Fibroblast of peridontal ligament (primary cell): Measurements from ENCODE around the gene STK11IP.

Experiments
- DNase-seq: peaks from one replicate; pipeline ENCODE4 v3.0.0-alpha.2; 2010; ENCODE audit errors: extremely low read depth

Gene STK11IP

GRCh38 chr2:219581346-219581745 is 16.3 kb upstream of the STK11IP start:
- no peak for DNase-seq

- DNase-seq: no peak
Measured at GRCh38 chr2:219591091-219591490, 6.6 kb upstream of the STK11IP start.

- DNase-seq: no peak
Measured at GRCh38 chr2:219592736-219593135, 4.9 kb upstream of the STK11IP start.

- DNase-seq: no peak
Measured at GRCh38 chr2:219593154-219593553, 4.5 kb upstream of the STK11IP start.

- no peak for DNase-seq
Measured at GRCh38 chr2:219595256-219595655, 2.4 kb upstream of the STK11IP start.

- DNase-seq: peak; percentile 49
Measured at GRCh38 chr2:219596954-219597551, 604 bp upstream of the STK11IP start.

- DNase-seq: peak; percentile 14
Measured at GRCh38 chr2:219598308-219599078, 836 bp downstream of the STK11IP start.

- no peak for DNase-seq
Measured at GRCh38 chr2:219603771-219604170, 6.1 kb downstream of the STK11IP start.

- no peak for DNase-seq
Measured at GRCh38 chr2:219605607-219605954, 7.9 kb downstream of the STK11IP start.

GRCh38 chr2:219607931-219608330 is 10.3 kb downstream of the STK11IP start:
- DNase-seq: no peak

GRCh38 chr2:219608399-219608964 is 10.8 kb downstream of the STK11IP start:
- DNase-seq: no peak

GRCh38 chr2:219609149-219609750 is 11.6 kb downstream of the STK11IP start:
- DNase-seq: no peak

GRCh38 chr2:219611306-219611705 is 13.6 kb downstream of the STK11IP start:
- DNase-seq: no peak

- DNase-seq: no peak
Measured at GRCh38 chr2:219611866-219612576, 14.4 kb downstream of the STK11IP start.

GRCh38 chr2:219612577-219613286 is 15.1 kb downstream of the STK11IP start:
- no peak for DNase-seq

- DNase-seq: no peak
Measured at GRCh38 chr2:219613461-219614070, 15.9 kb downstream of the STK11IP start.

GRCh38 chr2:219614076-219614860 is 16.6 kb downstream of the STK11IP start:
- no peak for DNase-seq

- no peak for DNase-seq
Measured at GRCh38 chr2:219615036-219615435, 17.4 kb downstream of the STK11IP start.

GRCh38 chr2:219615894-219616293 is 18.2 kb downstream of the STK11IP start:
- no peak for DNase-seq

GRCh38 chr2:219616550-219616949 is 18.9 kb downstream of the STK11IP start:
- no peak for DNase-seq
